Activated naive CD4-positive, alpha-beta T cell treated with Interleukin-2 at 50 U/mL for 16 hours (primary cell): Measurements from ENCODE around the gene ZNRF4.
"Not testable (repeated sequence)": the region's sequence is repeated elsewhere in the genome, so short reads cannot be mapped to it uniquely, and the experiment has no call there.

Source experiments
- DNase-seq: peaks from one replicate; pipeline ENCODE4 v3.0.0-alpha.2; 2020

The ZNRF4 gene

DNA sequence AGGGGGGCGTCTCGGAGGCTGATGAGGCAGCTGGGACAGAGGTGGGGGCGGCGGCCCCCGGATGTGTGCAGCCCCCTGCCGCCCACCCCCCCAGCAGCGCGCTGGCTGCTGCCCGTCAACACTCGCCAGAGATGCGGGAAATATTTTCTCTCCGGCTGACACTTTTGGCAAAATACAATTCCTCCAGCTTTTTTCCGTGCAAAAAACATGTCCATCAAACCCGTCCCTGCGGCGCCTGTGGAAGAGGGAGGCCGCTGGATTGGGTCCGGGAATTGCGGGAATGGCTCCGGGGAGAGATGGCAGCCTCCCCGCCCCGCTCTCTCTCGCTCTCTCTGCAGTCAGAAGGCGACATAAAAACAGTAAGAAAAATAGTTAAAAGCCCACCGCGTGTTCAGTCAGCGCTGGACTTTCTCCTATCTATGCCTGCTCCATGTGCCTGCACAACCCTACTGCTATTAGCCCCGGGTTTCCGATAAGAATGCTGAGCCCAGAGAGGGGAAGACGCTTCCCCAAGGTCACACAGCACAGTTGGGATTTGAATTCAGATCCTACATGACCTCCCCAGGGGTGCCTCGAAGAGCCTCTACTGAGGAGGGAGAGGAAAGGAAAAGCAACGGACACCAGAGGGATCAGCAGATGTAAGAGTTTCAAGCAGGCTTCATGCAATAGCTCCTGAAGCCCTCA lies 23.2 kb downstream of the ZNRF4 start:
- no peak for DNase-seq

DNA sequence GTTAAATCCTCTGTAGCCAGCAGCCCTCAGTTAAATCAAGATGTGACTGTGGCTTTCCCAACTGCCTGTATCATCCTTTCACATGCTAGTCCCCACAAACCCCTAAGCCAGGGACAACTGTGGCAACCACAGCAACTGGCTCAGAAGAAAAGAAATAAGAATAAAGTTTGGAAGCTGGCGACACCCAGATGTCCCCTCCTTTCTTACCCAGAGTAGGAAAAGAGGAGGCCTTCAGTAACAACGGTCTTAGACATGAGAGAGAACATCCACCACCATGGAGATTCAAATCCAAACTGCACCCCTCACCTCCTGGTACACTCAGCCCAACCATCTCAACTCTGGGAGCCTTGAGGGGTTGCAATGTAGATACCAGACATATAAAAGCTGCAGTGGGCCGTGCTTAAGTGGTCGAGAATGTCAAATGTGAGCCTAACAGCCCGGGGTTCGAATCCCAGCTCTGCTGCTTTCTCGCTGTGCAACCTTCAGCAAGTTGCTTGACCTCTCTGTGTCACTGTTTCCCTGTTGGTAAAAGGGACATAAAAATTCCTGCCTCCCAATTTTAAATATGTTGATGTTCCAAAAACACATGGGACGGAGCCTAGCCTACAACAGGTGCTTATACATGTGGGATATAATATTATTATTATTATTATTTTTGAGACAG lies 23.8 kb downstream of the ZNRF4 start:
- no peak for DNase-seq

DNA sequence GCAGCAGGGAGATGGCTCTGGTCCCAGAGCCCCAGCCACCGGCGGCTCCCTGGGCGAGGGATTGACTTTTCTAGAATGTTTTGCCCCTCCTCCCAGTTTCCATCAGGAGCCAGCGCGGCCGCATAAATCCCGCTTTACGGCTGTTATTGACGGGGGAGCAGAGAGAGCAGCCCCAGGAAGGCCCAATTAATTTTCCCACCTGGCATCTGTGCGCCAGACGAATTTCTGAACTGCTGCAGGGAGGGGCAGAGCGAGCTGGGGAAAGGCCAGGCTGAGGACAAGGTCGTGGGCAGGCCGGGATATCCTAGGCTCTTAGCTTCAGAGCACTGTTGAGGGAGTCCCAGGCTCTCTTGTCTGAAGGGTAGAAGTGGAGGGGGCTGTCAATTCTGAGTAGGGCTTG lies 24.7 kb downstream of the ZNRF4 start:
- no peak for DNase-seq

DNA sequence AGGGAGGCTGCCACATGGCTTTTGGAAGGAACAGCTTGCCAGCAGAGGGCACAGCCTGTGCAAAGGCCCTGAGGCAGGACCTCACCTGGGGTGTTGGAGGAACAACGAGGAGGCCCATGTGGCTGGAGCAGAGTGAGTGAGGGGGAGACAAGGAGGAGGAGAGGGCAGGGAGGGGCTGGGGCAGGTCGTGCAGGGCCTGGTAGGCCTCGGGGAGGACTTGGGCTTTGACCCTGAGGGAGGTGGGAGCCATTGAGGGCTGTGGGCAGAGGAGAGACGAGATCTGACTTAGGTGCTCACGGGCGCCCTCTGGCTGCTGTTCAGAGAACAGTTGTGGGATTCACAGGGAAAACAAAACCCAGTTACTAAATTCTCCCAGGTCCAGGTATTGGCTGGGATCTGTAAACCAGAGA lies 25.2 kb downstream of the ZNRF4 start:
- DNase-seq: peak; percentile 22

DNA sequence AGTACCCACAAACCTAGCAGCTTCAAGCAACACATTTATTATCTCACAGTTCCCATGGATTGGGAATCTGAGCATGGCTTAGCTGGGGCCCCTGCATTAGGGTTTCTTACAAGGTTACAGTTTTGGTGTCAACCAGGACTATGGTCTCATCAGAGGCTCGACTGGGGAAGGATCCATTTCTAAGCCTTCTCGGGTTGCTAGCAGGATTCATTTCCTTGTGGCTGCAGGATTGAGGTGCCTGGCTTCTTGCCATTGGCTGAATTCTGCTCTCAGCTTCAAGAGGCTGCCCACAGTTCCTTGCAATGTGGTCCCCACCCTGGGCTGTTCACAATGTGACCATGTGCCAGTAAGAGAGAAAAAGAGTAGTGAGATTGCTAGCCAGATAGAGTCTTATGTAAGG lies 26.7 kb downstream of the ZNRF4 start:
- DNase-seq: no peak

DNA sequence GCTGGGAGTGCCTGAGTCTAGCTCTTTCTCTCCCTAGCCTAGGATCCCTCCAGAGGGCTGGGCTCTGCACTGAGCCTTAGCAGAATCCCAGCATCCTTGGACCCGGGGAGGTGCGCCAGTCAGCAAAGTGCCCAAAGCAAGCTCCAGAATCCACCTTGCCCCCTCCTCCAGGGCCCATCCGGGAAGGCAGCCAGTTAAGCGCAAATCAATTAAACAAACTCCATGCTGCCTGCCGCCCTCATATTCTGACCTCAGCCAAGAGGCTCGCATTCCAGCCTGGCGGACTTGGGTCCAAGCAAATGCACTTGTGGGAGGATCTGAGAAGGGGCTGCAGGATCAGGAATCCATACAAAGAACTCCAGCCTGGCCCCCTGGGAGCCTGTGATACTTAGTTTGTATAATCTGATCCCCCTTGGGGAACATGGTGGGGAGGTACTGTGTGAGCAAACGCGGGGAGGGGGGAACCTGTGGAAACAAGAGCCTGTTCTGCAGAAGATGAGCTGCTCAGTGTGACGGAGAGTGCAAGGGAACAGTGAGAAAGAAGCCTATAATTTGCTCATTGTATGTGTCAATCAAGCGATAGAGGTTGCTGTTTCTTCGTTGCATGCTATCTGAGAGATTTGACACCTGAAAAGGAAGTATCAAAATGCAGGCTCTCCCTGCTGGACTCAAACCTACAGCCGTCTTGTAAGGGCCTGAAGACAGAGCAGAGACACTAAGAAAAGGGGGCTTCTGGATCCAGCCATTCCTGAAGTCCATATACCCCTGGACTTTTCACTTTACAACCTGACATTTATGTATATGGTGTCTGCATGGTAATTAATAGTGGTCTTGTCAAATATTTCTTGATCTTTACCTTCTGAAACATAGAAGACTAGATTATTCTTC lies 29.4 kb downstream of the ZNRF4 start:
- no peak for DNase-seq

DNA sequence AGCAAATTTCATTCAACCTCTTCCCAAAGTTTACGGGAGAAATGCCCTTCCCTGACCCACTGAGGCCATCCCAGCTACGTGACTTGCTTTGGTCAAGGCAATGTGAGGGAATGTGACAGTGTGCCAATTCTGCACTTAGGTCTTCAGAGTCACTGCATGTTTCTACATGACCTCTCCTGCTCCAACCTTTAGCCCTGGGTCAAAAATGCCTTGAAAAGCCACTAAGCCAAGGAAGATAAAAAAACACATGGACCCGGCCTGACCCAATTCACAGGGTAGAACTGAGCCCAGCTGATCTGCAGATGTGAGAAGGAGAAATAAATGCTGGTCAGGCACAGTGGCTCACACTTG lies 30.0 kb downstream of the ZNRF4 start:
- DNase-seq: no peak

DNA sequence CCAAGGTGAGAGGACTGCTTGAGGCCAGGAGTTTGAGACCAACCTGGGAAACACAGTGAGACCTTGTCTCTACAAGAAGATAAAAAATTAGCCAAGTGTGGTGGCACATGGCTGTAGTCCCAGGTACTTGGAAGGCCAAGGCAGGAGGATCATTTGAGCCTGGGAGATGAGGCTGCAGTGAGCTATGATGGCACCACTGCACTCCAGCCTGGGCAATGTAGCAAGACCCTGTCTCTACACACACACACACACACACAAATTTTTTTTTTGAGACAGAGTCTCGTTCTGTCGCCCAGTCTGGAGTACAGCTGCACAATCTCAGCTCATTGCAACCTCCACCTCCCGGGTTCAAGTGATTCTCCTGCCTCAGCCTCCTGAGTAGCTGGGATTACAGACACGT lies 30.4 kb downstream of the ZNRF4 start:
- DNase-seq: not testable (repeated sequence)

DNA sequence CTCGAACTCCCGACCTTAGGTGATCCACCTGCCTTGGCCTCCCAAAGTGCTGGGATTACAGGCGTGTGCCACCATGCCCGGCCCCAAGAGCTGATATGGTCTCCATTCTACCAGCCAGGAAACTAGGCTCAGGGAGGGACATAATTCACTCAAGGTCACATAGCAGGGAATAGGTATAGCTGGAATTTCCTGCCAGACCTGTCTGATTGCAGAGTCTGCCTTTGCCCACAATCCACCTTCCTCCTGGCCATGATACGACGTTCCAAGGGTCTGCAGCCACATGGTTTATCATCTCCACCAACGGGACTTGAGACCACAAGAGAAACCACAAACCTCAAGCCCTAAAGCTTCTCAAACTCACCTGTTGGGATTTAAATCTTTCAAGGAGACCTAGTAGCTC lies 32.0 kb downstream of the ZNRF4 start:
- DNase-seq: no peak

DNA sequence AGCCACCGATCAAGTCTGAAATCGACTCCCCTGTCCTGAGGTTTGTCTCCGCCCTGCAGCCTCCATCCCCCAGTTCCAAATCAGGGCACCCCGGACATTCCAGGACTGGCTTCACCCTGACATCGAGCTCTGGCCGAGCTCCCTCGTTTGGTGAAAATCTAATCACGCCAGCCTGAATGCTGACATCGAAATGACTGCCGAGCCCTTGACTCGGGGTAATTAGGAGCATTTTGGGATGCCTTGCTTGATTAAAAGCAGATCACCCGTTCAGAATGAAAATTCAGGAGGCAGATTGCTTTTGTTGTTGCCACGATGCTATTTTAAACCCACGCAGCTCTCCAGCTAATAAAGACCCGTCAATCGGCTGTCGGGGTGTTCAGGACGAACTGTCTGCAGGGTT lies 34.3 kb downstream of the ZNRF4 start:
- no peak for DNase-seq

DNA sequence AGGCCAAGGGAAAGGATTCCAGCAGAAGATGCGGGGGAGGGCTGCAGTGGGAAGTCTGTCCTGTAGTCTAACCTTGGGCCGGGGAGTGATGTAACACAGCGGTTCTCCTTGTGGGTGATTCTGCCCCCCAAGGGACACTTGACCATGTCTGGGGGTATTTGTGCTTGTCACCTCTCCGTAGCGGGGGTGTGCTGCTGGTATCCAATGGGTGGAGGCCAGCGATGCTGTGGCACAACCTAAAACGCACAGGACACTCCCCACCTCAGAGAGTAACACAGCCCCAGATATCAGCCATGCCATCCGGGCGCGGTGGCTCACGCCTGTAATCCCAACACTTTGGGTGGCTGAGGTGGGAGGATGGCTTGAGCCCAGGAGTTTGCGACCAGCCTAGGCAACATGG lies 36.3 kb downstream of the ZNRF4 start:
- DNase-seq: no peak

DNA sequence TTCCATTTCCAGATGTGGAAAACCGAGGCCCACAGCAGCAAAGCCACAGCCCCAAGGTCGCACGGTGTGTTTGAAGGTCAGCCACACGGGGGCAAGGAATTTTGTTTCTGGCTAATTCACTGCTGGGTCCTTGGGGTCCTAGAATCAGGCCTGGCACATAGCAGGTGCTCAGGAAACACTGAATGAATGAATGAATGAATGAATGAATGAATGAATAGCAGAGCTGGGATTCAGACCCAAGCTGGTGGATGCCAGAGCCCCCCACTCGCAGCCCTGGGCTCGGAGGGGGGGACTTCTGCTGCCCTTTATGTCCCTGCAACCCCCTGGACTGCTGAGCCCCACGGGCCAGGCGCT lies 37.0 kb downstream of the ZNRF4 start:
- no peak for DNase-seq

DNA sequence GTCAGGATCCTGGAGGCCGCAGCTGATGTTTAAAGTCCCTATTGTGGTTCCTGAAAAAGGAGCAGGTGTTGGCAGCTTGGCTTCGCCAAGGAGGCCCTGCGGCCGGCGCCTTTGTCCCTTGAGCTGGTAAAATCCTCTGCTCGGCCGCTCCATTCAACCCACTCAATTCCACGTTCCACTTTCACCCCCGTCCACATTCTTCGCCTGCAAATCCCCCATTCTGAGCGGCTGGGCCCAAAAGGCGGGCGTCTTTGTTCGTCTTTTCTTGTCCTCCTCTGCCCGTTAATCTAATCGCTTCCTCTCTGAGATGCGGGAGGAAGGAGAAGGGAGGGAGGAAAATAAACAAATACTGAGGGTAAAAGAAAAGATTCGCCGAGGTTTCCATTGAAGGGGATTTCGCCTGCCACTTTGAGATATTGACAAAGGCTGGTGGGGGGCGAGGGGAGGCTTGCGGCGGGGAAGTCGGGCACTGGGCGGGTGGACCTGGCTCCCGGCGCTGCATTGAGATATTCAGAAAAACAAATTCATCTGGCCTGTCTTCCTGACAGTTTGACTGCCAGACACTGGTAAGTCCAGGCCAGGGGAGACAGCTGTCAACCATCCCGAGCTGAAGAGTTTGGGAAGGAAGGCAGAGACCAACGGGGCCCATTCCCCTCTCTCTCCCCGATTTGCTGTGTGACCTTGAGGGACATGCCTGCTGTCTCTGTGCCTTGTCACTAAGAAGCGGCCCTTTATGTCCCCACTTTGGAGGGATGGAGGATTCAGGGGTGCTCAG lies 37.6 kb downstream of the ZNRF4 start:
- DNase-seq: no peak

DNA sequence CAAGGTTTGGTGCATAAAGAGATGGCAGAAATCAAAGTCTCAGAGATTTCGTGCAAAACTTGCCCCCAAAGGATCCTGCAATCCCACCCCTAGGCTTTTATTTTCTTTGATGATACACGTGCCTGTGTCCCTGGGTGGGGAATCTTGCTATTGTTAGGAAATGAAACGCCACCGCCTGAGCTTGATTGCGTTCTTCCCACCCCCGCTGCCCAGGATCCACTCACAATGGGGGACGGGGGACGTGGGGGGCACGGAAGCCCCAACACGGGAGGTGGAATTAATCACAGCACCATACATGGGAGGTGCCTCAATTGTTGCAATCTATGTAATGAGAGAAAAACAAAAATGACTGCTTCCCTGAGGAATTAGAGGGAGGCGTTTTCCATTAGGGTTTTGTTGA lies 39.6 kb downstream of the ZNRF4 start:
- no peak for DNase-seq

DNA sequence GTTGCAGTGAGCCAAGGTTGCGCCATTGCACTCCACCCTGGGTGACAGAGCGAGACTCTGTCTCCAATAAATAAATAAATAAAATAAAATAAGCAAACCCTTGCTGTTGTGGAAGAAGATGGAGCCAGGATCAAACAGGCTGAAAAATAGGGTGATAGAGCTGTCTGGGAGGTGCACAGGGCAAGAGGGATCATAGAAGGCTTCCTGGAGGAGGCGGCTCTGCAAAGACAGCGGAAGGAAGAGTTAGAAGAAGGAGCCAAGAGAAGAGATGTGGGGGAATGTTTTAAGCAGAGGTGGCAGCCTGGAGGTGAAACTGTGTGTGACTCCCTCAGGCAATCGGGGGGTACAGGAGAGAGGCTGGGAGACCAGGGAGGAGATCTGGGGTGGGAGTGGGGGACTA lies 40.6 kb downstream of the ZNRF4 start:
- no peak for DNase-seq

DNA sequence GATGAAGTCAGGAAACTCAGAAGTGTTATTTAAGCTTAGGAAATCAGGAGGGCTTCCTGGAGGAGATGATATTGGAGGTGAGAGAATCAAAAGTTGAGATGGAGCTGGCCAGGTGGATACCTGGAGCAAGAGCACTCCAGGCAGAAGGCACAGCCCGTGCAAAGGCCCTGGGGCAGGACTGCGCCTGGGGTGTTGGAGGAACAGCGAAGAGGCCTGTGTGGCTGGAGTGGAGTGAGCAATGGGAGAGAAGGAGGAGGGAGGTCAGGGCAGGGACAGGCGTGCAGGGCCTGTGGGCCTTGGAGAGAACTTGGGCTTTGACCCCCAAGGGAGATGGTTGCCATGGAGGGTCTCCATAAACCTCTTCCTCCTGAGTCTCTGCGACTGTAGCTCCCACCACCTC lies 42.1 kb downstream of the ZNRF4 start:
- no peak for DNase-seq

DNA sequence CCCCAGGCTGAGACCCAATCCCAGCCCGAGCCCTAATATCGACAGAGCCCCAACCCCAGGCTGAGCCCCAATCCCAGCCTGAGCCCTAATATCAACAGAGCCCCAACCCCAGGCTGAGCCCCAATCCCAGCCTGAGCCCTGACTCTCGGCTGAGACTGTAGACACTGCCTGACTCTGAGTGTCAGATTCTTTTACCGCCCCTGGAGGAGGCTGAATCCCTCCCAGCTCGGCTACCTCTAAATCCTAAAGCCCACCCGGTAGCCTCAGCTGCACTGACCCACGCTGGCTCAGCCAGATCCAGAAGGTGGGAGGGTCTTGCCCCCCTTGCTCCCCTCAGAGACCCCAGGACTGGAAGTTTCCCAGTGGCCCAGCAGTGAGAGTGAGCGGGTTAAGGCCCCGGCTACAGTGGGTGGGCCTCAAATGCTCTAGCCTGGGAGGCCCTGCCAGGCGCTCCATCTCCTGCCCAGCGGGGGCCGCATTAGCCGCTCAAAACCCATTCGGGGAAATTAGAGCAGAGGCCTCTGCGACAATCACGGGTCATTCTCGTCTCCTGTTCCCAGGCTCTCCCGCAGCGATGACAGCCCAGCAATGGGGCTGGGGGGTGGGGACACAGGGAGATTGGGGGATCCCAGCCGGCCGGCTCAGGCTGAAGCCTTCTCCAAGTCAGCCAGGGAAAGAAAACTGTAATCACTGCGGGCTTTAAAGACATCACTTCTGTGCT lies 43.8 kb downstream of the ZNRF4 start:
- no peak for DNase-seq

DNA sequence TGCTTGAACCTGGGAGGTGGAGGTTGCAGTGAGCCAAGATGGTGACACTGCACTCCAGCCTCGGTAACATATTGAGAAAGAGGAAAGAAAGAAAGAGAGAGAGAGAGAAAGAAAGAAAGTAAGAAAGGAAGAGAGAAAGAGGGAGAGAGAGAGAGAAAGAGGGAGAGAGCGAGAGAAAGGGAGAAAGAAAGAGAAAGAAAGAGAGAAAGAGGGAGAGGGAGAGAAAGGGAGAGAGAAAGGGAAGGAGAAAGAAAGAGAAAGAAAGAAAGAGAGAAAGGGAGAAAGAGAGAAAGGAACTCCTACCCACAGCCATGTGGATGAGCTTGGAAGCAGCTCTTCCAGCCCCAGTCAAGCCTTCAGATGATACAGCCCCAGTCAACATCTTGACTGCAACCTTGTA lies 46.7 kb downstream of the ZNRF4 start:
- no peak for DNase-seq

DNA sequence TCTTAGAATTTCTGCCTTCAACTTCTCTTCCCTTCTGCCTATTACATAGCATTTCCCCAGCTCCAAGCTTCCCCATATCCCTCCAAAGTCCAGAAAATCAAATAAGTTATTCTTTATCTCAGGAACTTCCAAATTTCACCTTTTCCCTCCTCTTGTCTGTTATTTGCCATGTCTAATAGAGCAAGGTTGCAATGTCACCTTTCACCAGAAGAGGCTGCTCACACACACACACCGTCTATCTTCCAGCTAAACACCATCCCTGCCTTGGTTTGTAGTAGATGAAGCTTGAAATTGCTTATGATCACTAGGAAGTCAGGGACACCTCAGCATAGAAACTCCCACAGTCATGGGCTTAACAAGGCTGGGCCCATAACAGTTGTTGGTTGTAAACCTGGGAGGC lies 48.4 kb downstream of the ZNRF4 start:
- DNase-seq: no peak

DNA sequence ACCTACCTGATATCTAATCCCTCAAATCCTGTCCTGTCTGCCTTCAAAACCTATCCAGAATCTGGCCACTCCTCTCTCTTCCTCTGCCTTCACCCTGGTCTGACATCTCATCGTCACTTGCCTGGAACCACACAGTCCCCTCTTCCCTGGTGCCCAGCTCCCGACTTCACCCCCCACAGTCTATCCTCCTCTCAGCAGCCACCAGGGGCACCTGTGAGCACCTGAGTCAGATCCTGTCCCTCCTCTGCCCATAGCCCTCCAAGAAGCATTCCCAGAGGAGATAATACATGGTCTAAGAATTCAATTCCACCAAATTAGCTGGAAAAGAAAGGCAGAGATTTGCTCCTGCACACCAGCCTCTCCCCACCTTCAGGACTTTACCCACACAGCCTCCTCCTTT lies 48.9 kb downstream of the ZNRF4 start:
- no peak for DNase-seq
